SK-N-MC (cell line): Measurements from ENCODE around the gene ADGRB2.

Experiments
- EZH2 ChIP-seq: fragments of 200-600 bp; sonication (generic); IDR thresholded peaks from one replicate; pipeline ENCODE4 v1.6.1; 2017; ENCODE audit warnings: antibody characterized with exemption
- FOXP2 ChIP-seq: optimal IDR thresholded peaks from 2 replicates; pipeline ENCODE3; 2011; ENCODE audit warnings: mild to moderate bottlenecking, moderate library complexity; ENCODE audit not compliant: insufficient read depth; ENCODE audit errors: extremely low read length, control extremely low read depth
- POLR2AphosphoS5 ChIP-seq: IDR thresholded peaks from 2 replicates; pipeline ENCODE4 v1.6.1; 2012; ENCODE audit warnings: mild to moderate bottlenecking, low read depth, low read length, borderline replicate concordance

- TF ChIP-seq EZH2 (no peak), POLR2AphosphoS5 (no peak), FOXP2 (no peak)
Measured at GRCh38 chr1:31795096-31795675, 31.0 kb upstream of the ADGRB2 start.
